GM18511 (cell line): ENCODE results near the gene OGFOD2.

ENCODE experiments used
- ATAC-seq: cut with Tn5 transposase; IDR thresholded peaks from one replicate; pipeline ENCODE4 v1.9.1; 2021; ENCODE audit warnings: mild to moderate bottlenecking, moderate library complexity; ENCODE audit not compliant: unreplicated experiment

OGFOD2 gene

DNA sequence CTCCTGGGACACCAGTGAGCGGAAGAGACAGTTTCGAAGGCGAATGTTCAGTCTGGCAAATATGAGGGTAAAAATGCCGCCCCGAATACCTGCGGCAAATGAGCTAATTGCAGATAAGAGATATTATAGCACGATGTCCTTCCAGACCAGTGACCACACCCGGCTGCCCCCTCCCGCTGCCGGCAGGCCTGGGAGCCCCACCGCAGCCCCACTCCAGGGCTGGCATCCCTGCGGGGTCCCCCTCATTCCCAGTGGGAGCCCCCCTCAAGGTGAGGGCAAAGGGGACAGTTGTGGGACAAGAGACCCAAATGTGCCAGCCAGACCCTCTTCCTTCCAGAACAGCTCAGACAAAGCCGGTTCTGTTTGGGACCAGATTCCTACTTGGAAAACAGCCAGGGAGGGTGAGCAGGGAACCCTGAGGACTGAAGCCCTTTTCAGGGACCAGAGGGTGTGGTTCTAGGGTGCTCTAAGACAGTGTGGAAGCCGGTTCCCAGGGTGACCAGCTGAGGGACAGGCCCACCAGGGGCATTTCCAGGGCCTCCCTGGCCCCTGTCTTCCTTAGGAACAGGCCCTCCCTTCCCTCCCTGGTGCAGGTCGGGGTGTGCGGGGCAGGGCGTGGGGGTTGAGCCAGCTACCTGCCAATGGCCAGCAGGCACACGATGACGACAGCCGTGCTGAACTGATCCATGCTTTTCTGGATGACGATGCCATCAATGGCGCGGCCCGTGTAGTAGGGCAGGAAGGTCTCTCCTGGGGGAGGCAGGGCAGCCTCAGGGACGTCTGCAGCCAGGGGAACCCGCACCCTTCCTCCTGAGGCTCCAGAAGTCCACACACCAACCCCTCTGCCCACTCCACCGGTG, 25.0 kb upstream of the OGFOD2 start:
- no peak for ATAC-seq

DNA sequence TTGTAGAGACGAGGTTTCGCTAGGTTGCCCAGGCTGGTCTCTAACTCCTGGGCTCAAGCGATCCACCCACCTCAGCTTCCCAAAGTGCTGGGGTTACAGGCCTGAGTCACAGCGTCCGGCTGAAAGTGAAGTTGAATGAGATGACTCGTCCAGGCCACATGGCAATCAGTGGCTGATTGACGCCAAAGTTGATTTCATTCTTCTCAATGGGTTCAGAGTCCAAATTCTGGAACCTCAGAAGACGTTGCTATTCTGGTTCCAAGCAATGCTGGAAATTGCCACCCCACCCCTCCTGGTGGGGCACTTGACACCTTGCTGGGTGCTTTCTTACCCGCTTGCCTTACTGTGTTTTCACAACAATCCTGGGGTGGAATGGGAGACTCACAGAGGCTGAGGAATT, 23.6 kb upstream of the OGFOD2 start:
- ATAC-seq = no peak

DNA sequence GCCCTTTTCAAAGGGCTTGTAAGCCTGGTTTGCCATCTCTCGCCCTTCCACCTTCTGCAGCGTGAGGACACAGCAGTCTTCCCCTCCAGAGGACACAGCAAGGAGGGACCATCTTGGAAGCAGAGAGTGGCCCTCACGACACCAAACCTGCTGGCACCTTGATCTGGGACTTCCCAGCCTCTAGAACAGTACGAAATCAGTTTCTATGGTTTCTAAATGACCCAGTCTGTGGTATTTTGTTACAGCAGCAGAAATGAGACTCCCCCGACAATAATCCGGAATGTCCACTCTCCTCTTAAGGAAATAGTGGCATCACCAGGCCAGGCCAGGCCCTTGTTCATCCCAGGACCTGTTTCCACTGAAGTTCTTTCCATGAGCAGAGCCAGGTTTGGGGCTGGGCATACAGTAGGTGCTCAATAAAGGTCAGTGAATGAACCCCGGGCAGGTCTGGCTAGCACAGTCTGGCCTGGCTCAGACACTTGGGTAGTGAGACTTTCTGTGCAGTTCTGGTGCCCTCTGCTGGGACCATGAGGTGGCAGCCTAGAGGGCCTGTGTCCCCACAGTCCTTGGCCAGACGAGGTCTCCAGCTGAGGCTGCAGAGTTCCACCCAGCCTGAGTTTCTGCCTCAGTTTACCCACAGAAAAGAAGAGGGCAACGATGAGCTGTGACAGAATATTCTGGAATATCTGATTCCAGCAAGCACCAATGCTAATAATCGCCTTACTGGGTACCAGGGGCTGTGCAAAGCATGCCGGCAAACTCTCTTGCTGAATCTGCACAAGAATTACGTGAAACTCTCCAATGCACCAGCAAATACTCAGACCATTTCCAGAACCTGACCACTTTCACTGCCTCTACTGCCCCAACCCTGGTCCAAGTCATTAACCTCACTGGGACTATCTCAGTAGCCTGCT, 22.8 kb upstream of the OGFOD2 start:
- peak; percentile 85 for ATAC-seq

DNA sequence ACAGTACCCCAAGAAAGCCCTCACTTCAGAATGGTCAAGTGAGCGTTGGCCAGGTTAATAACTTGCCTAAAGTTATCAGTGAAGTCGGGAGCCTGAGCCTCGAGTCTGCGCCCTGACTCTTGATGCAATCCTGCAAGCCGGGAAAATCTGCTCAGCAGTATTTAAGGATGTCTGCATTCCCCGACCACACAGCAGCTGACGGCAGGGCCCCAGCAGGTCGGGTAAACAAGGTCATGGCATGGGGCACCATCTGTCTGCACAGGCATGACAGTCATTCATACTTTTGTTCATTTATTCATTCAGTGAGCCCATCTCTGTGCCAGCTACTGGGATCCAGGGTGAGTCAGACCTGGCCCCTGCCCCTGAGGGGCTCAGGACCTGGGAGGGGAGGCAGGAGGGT, 19.9 kb upstream of the OGFOD2 start:
- ATAC-seq = no peak

DNA sequence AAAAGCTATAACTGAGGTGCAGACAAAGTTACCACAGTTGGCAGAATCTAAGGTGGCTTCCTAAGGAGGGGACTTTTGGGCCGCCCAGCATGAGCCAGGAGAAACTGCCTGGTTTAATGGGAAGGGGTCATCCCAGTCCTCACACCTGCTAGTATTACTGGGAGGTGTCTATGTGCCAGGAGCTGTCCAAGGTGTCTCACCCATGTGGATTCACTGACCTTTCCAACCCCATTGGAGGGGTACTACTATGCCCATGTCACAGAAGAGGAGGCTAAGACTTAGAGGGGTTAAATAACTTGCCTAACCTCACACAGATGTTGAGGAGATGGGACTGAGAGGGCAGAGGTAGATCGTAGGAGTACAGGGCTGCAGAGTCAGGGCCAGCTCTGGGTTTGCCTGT, 19.0 kb upstream of the OGFOD2 start:
- ATAC-seq = no peak

DNA sequence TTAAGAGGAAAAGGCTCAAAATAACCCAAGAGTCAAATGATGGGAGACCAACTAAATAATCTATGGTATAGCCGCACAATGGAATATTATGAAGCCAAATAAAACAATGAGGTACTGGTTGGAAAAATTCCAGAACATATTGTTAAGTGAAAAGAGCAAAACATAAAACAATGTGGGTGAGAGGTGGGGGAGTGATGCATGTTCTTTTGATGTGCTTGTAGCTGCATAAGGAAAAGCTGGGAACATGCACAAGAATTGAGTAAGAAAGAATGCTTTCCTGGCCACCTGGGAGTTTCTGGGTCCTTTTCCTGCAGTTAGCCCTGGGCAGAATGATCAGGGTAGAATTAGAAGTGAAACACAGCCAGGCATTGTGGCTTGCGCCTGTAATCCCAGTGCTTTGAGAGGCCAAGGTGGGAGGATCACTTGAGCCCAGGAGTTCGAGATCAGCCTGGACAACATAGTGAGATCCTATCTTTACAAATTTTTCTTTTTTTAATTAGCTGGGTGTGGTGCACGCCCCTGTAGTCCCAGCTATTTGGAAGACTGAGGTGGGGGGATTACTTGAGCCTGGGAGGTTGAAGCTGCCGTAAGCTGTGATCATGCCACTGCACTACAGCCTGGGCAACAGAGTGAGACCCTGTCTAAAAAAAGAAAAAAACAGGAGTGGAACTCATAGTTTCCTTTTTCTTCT, 16.7 kb upstream of the OGFOD2 start:
- no peak for ATAC-seq

DNA sequence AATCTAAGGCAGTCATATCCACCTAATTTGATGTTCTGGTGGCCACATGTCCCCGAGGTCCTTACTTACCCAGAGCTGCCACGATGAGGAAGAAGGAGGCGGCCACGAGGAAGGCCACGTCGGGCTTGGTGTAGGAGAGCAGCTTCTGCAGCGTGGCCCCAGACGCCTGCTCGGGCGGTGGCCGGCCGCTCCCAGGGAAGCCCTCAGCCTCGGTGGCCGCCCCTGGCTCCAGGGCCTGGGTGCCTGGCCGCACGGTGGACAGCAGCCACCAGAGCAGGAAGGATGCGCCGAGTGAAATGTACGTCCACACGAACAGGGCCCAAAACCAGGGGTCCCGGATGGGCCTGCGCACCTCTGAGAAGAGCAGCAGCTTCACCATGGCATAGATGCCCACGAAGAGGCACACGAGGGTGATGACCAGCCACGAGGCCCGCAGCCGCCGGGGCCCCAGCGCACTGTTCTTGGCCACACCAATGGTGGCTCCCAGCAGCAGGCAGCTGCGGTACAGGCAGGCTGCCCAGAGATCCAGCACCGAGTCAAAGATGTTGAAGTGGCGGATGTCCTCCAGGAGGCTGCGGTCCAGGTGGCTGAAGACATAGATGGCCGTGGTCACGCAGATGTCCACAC, 15.4 kb upstream of the OGFOD2 start:
- no peak for ATAC-seq

DNA sequence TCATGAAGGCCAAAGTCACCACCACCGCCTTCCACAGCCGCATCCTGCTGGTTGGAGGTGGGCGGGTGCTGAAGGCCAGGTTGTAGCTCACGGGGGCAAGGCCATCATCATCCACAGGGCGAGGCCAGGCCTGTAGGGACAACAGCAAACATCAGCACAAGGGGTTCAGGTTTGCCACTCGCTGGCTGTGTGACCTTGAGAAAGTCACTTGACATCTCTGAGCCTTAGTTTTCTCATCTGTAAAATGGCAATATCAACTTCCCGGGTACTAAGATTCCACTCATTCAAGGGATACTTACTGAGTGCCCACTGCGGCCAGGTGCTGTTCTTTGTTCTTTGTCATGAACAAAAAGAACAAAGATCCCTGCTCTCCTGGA, 14.9 kb upstream of the OGFOD2 start:
- no peak for ATAC-seq

DNA sequence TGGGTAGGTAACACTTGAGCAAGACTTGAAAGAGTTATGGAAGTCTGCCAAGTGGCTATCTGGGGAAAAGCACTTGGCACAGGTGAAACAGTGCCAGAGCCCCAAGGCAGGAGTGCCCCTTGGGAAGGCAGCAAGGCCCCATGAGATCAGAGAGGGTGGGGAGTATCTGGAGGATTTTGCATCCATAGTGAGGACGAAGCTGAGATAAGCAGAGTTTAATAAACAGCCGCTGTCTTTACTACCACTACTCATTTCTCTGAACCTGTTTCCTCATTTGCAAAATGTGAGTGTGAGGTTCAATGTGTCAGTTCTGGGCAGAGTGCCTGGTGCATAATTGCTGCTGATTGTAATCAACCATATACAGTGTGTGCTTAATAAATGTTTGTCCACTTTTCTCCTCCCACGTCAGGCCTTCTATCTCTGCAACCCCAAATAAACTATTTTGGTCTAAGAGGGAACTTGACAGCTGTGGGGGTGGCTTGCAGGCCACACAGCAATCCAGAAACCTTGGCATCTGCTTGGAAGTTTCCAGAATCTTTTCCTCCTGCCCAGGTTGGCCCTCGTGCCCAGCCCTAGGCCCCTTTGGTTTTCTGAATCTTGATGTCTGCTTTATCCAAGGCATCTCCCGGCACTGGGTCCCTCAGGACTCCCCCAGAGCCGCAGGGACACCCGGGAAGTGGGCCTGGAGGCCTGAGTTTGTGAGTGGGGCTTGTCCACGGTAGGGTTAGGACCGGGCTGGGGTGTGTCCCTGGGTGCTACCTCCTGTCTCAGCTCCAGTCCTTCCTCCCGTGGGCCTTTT, 13.3 kb upstream of the OGFOD2 start:
- ATAC-seq = no peak

DNA sequence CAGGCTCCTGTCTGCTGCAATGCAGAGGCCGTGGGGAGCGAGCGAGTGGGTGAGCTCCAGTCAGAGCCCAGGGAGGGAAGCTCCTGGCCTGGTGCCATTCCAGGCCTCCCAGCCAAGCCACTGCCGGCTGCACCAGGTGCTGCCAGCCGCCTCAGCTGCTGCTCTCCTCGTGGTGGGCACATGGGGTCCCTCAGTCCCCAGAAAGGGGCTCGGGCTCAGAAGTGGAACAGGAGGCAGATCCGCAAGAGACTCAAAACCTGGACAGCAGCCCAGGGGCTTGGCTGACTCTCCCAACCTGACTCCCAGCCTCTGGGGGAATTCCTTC, 11.1 kb upstream of the OGFOD2 start:
- ATAC-seq = no peak

DNA sequence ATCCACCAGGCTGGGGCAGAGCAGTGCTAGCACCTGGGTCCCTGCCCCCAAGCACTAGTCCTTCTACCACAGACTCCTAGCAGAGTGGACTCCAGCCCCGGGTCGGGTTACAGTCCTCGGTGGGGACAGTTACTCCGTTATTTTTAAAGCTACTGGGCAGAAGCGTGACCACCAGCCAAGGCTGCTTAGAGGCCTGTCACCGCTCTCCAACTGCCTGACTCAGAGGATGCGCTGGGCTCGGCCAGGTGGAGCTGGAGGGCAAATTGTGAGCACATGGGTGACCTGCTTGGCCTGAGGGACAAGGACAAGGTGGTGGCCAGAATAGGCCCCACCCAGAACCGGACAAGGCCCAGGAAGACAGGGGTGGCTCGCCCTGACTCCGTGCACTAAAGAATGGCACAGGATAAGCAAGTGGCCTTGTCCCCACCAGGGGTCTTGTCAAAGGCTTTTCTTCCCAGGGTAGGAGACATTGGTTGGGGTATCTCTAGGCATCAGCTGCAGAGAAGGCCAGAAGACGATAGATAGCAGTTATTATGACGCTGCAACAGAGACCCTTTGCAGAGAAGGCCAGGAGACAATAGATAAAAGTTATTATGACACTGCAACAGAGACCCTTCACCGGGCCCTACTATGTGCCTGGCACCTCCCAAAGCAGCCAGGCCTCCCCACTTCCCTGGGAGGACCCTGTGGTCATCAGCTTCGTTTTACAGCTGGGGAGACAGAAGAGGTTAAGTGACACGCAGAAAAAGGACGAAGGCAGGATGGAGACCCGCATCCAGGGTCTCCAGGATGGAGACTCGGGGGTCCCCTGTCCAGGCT, 10.4 kb upstream of the OGFOD2 start:
- no peak for ATAC-seq

DNA sequence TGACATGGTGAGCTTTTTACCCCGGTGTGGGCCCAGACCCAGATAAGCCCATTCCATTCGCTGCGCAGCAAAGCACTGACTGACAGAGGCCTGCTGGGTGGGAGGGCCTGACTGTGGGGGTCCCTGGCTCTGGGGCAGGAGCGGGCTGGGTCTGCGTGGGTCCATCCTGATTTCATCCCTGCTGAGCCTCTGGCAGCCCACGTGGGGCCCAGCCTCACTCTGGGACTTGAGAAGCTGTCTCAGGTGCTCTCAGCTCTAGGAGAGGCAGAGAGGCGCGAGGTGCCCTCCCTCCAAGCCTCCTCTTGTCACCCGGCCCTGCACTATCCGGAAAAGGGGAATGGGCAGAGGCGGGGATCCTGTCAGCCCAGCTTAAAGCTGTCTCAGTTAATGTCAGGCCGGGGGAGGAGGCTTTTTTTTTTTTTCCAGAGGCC, 9.7 kb upstream of the OGFOD2 start:
- no peak for ATAC-seq

DNA sequence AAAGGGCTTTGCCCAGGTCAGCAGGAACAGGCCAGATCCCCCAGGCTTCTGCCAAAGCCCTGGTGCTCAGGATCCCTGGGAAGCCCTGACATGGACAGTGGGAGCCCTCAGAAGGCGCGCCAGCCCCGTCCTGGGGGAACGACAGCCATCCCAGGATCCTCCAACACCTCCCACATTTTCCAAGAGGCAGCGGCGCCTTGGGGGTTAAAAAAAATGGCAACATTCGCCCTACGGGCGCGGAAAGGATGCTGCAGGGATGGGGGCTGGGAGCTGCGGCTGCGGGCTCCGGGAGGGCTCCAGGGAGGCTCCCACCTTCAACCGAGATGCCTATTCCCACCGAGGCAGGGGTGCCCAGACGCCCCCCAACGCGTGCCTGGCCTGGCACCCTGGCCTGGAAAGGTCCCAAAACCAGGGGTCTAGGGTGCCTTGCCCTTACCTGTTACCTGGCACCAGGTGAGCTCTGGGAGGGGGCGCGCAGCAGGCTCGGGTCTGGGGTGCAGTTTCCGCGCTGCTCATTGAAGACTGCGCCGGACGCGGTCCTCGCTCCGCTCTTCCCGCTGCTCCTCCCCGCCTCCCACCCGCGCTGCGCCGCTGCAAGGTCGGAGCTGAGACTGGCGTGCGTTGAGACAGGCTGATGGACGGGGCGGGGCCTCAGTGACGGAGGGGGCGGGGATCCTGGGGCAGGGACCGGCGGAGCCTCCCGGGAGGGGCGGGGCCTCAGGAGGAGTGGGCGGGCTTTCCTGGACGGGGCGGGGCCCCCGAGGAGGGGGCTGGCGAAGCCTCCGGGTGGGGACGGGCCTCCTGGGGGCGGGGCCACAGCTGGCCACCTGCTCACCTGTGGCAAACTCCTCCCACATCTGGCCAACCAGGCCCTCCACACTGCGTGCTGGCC, 8.9 kb upstream of the OGFOD2 start, which contains the start of gene ABCB9:
Gene ABCB9, minus strand, starts transcription at position 613 of the 892 bp plus-strand sequence. CDS start 6,228 bp downstream, outside the sequence.
- ATAC-seq = peak; percentile 80

DNA sequence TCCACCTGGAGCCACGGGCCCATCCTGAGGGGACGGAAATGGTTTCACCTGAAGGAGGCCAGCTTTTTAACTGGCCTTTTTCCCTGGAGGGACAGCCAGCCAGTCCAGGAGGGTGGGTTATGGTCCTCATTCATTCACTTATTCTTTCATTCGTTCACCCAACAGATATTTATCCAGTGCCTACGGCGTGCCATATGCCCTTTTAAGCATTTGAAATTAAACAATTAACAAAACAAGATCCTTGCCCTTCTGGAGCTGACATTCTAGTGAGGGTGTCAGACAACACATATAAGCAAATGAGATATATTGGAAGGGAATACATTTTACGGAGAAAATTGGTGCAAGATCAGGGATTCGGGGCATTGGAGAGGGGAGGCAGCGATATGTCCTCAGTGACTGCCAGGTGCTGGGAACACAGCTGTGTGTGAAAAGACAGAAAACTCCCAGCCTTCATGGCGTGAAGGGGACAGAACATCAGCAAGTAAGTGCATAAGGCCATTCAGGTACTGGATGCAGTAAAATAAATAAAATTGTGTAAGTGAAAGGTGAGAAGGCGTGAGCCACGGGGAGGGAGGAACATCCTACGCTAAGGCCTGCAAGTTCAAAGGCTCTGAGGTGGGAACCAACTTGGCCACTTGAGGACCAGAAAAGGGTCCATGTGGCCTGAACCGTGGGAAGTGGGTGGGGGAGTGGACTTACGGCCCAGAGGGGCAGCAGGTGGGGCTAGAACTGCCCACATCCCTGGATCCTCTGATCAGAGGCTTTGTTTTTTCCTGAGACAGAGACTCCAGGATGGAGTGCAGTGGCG, 8.1 kb upstream of the OGFOD2 start:
- ATAC-seq = no peak

DNA sequence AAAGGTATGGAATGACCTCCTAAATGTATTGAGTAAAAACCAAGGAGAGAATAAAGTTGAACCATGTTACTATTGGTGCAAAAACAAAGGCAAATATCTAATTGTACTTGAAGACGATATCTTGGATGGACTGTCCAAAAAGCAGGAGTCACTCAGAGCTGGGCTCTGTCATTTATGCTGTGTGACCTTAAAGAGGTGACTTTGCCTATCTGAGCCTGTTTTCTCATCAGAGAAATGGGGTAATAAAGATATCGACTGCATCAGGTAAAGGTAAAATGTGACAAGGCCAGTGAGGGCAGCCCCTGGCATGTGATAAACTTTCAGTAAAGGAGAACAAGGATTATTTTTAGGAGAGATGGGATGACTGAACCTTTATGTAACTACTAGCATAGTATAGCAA, 6.9 kb upstream of the OGFOD2 start:
- no peak for ATAC-seq

DNA sequence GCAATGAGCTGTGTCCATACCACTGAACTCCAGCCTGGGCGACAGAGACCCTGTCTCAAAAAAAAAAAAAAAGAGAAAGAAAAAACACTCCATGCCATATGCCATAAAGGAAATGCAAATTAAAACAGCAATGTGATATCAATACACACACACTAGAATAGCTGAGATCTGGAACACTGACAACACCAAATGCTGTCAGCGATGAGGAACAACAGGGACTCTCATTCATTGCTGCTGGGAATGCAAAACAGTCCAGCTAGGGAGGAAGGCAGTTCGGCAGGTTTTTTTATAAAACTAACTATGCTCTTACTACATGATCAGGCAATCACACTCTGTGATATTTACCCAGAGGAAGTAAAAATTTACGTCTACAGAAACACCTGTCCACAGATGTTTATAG, 5.4 kb upstream of the OGFOD2 start:
- ATAC-seq = no peak

DNA sequence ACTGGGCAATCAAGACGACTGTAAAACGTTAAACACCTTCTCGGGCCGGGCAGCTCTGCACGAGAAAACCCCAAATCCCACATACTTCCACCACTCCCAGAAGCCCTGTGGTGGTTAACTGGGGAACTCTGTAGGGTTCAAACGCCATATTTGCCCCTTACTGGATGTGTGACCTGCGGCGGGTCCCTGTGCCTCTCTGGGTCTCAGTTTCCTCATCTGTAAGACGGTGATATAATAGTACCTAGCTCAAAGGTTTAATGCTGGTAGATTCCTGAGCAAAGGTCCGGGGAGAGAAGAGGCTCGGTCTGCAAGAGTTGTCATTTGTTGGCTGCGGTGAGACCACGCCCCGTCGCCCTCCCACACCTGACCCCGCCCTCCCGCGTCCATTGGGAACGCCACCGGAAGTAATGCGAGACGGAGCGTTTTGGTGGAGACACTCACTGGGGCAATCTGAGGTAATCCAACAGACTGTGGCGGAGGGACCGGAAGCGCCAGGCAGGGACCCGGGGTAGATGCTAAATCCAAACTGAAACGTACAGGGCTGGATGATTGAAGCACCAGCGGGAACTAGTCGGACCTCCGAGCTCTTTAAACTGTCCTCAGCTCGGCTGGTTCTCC, 661 bp upstream of the OGFOD2 start:
- peak; percentile 86 for ATAC-seq
